Osteoblast (primary cell): ENCODE measurements around the gene CHRM5. TPM values are rescaled to one million over a fixed set of nuclear protein-coding genes. Genes with fewer than 3 reads are reported as not detected.

Source experiments
- DNase-seq: peaks from one replicate; pipeline ENCODE4 v3.0.0; 2011; ENCODE audit warnings: low spot score, mixed read lengths; ENCODE audit not compliant: insufficient read length; ENCODE audit errors: missing footprints
- H2AFZ ChIP-seq: 2 replicates; pipeline ENCODE4 v1.6.0; 2011; ENCODE audit warnings: mild to moderate bottlenecking, low read length
- H3K27ac ChIP-seq: 2 replicates; pipeline ENCODE4 v1.5.1; 2011; ENCODE audit warnings: mild to moderate bottlenecking, low read depth, low read length, moderate library complexity
- H3K27me3 ChIP-seq: 2 replicates; pipeline ENCODE4 v1.6.0; 2012; ENCODE audit warnings: mild to moderate bottlenecking, control low read depth, inconsistent platforms, low read length, moderate library complexity; ENCODE audit not compliant: insufficient read depth
- H3K36me3 ChIP-seq: 2 replicates; pipeline ENCODE4 v1.5.1; 2011; ENCODE audit warnings: mild to moderate bottlenecking, low read length, control low read depth, moderate library complexity; ENCODE audit not compliant: insufficient read depth
- H3K4me1 ChIP-seq: 2 replicates; pipeline ENCODE4 v1.5.1; 2011; ENCODE audit warnings: mild to moderate bottlenecking, low read length, control low read depth, moderate library complexity; ENCODE audit not compliant: insufficient read depth
- H3K4me2 ChIP-seq: 2 replicates; pipeline ENCODE4 v1.6.0; 2011; ENCODE audit warnings: mild to moderate bottlenecking, low read length; ENCODE audit not compliant: insufficient read depth
- H3K4me3 ChIP-seq: fragments of 200-600 bp; sonication (generic); 3 replicates; pipeline ENCODE4 v1.5.1; 2012; ENCODE audit warnings: mild to moderate bottlenecking, low read length, inconsistent platforms; ENCODE audit not compliant: insufficient read depth
- H3K79me2 ChIP-seq: 2 replicates; pipeline ENCODE4 v1.6.0; 2012; ENCODE audit warnings: mild to moderate bottlenecking, low read length, control low read depth, inconsistent platforms; ENCODE audit not compliant: insufficient read depth
- H3K9me3 ChIP-seq: 2 replicates; pipeline ENCODE4 v1.5.1; 2011; ENCODE audit warnings: low read depth, low read length, control low read depth
- H4K20me1 ChIP-seq: 2 replicates; pipeline ENCODE4 v1.6.0; 2012; ENCODE audit warnings: mild to moderate bottlenecking, low read length, control low read depth; ENCODE audit not compliant: insufficient read depth
- total RNA-seq: library from RNA; depleted of rRNA; stranded (reverse); fragments of >200 nt; gene quantifications from 2 replicates; pipeline ENCODE4 v1.2.3, GENCODE V29; 2012
- TF ChIP-seq, protein P1 (sequence below): IDR thresholded peaks from 2 replicates; pipeline ENCODE4 v1.5.1; 2011; ENCODE audit warnings: mild to moderate bottlenecking, low read depth, low read length, moderate library complexity; ENCODE audit errors: extremely low read depth

CHRM5 gene
- total RNA-seq, 1 donor: under 0.01 TPM

DNA sequence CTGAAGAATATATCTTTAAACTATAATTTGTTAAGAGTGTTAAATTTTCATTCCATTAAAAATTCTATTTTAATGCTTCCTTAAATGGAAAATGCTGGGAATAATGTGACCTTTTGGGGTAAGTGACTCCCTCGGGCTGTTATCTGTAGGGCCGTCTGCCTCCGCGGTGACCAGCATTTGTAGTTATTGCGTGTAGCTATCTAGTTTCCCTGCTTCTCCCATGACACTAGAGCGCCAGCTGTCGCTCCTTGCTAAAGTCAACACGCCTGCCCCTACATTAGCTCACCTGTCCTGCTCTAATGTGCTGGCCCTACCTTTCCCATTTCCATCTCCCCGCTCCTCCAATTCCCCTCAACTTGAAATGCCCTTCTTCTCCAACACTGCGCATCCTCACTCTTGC is 12.4 kb upstream of the CHRM5 start:
- Histone ChIP-seq H3K4me1 (peaks cover 11% of the 10 kb centered on the region), H3K27ac (no peak overlapping the region), H3K79me2 (peaks cover 2% of the 10 kb centered on the region), H3K27me3 (no peaks in the 10 kb centered on the region), H3K9me3 (no peaks in the 10 kb centered on the region), H4K20me1 (peaks cover 18% of the 10 kb centered on the region), H3K36me3 (no peaks in the 10 kb centered on the region), H3K4me2 (no peak overlapping the region), H3K4me3 (no peak overlapping the region), H2AFZ (no peak overlapping the region)
- no peak for DNase-seq
- TF ChIP-seq, protein P1, sequence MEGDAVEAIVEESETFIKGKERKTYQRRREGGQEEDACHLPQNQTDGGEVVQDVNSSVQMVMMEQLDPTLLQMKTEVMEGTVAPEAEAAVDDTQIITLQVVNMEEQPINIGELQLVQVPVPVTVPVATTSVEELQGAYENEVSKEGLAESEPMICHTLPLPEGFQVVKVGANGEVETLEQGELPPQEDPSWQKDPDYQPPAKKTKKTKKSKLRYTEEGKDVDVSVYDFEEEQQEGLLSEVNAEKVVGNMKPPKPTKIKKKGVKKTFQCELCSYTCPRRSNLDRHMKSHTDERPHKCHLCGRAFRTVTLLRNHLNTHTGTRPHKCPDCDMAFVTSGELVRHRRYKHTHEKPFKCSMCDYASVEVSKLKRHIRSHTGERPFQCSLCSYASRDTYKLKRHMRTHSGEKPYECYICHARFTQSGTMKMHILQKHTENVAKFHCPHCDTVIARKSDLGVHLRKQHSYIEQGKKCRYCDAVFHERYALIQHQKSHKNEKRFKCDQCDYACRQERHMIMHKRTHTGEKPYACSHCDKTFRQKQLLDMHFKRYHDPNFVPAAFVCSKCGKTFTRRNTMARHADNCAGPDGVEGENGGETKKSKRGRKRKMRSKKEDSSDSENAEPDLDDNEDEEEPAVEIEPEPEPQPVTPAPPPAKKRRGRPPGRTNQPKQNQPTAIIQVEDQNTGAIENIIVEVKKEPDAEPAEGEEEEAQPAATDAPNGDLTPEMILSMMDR: no peak

DNA sequence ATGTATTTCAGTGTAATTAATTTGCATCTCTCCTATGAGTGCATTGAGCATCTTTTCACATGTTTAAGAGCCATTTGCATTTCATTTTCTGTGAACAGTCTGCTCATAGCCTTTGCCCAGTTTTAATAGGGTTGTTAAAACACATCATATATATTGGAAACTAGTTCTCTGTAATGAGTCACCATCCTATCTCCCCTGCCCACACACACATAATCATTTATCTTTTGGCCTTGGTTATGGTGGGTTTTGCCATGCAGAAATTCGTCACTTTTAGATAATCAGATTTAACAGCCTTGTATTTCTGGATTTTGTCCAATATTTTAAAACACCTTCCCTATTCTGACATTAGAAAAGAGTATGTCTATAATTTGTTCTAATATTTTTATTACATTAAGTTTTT is 11.9 kb upstream of the CHRM5 start:
- TF ChIP-seq, protein P1: no peak
- Histone ChIP-seq H3K27ac (no peak overlapping the region), H4K20me1 (peaks cover 18% of the 10 kb centered on the region), H3K4me2 (no peak overlapping the region), H2AFZ (no peak overlapping the region), H3K27me3 (no peaks in the 10 kb centered on the region), H3K79me2 (peaks cover 2% of the 10 kb centered on the region), H3K36me3 (no peaks in the 10 kb centered on the region), H3K9me3 (no peaks in the 10 kb centered on the region), H3K4me1 (peaks cover 11% of the 10 kb centered on the region), H3K4me3 (no peak overlapping the region)
- DNase-seq: peak; percentile 36

DNA sequence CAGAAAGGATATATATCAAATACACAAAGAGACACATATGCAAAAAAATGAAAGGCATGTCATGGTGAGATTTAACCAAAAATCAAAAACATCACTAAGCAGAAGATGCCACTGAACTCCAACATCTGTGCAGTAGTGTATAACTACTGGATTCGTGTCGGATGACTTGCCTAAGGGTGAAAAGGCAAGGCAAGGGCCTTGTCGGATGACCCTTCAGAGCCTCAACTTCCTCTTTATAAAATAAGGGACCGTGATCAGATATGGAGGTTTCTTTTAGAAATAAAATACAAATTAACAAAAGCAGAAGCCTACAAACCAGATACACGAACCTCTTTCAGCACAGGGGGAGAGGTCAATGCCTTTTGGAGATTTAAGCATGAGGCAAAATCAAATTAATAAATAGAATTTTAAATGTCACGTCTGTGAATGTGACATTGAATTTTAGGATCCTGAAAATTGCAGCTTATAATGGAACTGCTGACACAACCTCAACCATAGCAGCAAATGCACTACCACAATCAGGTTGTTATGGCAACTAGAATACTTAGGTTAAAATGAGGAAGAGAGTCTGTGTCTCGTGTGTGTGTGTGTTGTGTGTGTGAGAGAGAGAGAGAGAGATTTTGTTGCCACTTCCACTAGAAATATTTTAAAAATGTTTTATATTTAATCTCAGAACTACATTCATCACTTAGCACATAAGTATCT is 8.3 kb upstream of the CHRM5 start:
- Histone ChIP-seq H3K9me3 (no peaks in the 10 kb centered on the region), H3K27me3 (no peaks in the 10 kb centered on the region), H3K4me3 (no peak overlapping the region), H3K4me2 (no peak overlapping the region), H4K20me1 (peaks cover 14% of the 10 kb centered on the region), H3K27ac (no peak overlapping the region), H3K36me3 (no peaks in the 10 kb centered on the region), H2AFZ (no peak overlapping the region), H3K4me1 (peaks cover 14% of the 10 kb centered on the region), H3K79me2 (peaks cover 2% of the 10 kb centered on the region)
- DNase-seq: no peak
- TF ChIP-seq, protein P1: no peak

GRCh38 chr15:33960549-33960935 is 7.8 kb upstream of the CHRM5 start:
- no peak overlapping the region for H3K4me3 ChIP-seq
- H3K79me2 ChIP-seq: peaks cover 2% of the 10 kb centered on the region
- H3K27ac ChIP-seq: no peak overlapping the region
- no peaks in the 10 kb centered on the region for H3K27me3 ChIP-seq
- H2AFZ ChIP-seq: no peak overlapping the region
- H4K20me1 ChIP-seq: peaks cover 14% of the 10 kb centered on the region
- H3K4me1 ChIP-seq: peaks cover 16% of the 10 kb centered on the region
- H3K4me2 ChIP-seq: no peak overlapping the region
- H3K9me3 ChIP-seq: no peaks in the 10 kb centered on the region
- no peak for DNase-seq
- H3K36me3 ChIP-seq: no peaks in the 10 kb centered on the region
- TF ChIP-seq, protein P1: no peak
